Measurements from ENCODE around the gene GRPEL2.

DNA sequence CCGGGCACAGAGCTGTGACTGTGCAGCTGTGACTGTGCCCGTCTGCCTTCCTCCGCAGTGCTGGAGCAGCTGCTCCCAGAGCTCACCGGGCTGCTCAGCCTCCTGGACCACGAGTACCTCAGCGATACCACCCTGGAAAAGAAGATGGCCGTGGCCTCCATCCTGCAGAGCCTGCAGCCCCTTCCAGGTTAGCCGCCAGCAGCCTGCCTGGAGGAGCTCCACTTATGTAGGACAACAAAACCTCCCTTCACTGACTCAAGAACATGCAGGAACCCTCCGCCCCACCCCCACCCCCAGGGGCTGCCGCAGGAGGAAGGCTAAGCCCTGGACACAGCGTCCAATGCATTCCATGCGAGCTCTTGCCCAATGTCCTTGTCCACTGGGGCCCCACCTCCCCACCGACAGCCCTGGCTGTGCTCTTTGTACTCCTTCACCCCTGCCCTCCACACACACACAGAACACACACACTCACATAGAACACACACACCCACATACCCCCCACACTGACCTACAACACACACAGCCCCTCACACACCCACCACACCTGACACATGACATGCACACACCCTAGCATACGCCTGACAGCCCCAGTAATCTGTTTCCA is 45.7 kb upstream of the GRPEL2 start:
- TF ChIP-seq EZH2 (IDR thresholded peaks at IDR 0.05) (no peak), POLR2A (IDR thresholded peaks at IDR 0.05; ENCODE audit: borderline replicate concordance, extremely low read depth, insufficient read depth, insufficient read length) (no peak), ZNF274 (IDR thresholded peaks at IDR 0.05; ENCODE audit: low read depth, low read length) (no peak), SIN3A (IDR thresholded peaks at IDR 0.05; ENCODE audit: low read depth) (no peak), TCF7L2 (IDR thresholded peaks at IDR 0.05; ENCODE audit: borderline replicate concordance, extremely low read depth, insufficient read depth, insufficient read length) (no peak), RAD21 (IDR thresholded peaks at IDR 0.05; ENCODE audit: low read depth) (no peak), YY1 (IDR thresholded peaks at IDR 0.05; ENCODE audit: extremely low read depth, insufficient replicate concordance, low read depth, low read length) (no peak), POLR2AphosphoS5 (IDR thresholded peaks at IDR 0.05; ENCODE audit: low read depth, low read length) (no peak), EGR1 (IDR thresholded peaks at IDR 0.05; ENCODE audit: low read depth) (no peak)
- TF ChIP-seq, protein P1, sequence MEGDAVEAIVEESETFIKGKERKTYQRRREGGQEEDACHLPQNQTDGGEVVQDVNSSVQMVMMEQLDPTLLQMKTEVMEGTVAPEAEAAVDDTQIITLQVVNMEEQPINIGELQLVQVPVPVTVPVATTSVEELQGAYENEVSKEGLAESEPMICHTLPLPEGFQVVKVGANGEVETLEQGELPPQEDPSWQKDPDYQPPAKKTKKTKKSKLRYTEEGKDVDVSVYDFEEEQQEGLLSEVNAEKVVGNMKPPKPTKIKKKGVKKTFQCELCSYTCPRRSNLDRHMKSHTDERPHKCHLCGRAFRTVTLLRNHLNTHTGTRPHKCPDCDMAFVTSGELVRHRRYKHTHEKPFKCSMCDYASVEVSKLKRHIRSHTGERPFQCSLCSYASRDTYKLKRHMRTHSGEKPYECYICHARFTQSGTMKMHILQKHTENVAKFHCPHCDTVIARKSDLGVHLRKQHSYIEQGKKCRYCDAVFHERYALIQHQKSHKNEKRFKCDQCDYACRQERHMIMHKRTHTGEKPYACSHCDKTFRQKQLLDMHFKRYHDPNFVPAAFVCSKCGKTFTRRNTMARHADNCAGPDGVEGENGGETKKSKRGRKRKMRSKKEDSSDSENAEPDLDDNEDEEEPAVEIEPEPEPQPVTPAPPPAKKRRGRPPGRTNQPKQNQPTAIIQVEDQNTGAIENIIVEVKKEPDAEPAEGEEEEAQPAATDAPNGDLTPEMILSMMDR (IDR thresholded peaks at IDR 0.05 in 2 of 3, conservative IDR thresholded peaks at IDR 0.05 in 1 of 3; ENCODE audit: borderline replicate concordance in 1 of 3, insufficient read depth in 1 of 3, low read depth in 2 of 3, low read length in 2 of 3) = no peak
- TF ChIP-seq, protein P2, sequence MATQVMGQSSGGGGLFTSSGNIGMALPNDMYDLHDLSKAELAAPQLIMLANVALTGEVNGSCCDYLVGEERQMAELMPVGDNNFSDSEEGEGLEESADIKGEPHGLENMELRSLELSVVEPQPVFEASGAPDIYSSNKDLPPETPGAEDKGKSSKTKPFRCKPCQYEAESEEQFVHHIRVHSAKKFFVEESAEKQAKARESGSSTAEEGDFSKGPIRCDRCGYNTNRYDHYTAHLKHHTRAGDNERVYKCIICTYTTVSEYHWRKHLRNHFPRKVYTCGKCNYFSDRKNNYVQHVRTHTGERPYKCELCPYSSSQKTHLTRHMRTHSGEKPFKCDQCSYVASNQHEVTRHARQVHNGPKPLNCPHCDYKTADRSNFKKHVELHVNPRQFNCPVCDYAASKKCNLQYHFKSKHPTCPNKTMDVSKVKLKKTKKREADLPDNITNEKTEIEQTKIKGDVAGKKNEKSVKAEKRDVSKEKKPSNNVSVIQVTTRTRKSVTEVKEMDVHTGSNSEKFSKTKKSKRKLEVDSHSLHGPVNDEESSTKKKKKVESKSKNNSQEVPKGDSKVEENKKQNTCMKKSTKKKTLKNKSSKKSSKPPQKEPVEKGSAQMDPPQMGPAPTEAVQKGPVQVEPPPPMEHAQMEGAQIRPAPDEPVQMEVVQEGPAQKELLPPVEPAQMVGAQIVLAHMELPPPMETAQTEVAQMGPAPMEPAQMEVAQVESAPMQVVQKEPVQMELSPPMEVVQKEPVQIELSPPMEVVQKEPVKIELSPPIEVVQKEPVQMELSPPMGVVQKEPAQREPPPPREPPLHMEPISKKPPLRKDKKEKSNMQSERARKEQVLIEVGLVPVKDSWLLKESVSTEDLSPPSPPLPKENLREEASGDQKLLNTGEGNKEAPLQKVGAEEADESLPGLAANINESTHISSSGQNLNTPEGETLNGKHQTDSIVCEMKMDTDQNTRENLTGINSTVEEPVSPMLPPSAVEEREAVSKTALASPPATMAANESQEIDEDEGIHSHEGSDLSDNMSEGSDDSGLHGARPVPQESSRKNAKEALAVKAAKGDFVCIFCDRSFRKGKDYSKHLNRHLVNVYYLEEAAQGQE (IDR thresholded peaks at IDR 0.05; ENCODE audit: low read depth) = no peak
- TF ChIP-seq, protein P3, sequence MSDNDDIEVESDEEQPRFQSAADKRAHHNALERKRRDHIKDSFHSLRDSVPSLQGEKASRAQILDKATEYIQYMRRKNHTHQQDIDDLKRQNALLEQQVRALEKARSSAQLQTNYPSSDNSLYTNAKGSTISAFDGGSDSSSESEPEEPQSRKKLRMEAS (IDR thresholded peaks at IDR 0.05) = no peak
